Activated gamma-delta T cell treated with Interleukin-2 at 50 U/mL for 16 hours (primary cell): ENCODE results near the gene AFDN.

Experiments used
- DNase-seq: peaks from one replicate; pipeline ENCODE4 v3.0.0-alpha.2; 2020

AFDN gene

GRCh38 chr6:167877994-167878779, 51.5 kb downstream of the AFDN start:
- no peak for DNase-seq

GRCh38 chr6:167879612-167880011, 52.9 kb downstream of the AFDN start:
- DNase-seq, result no peak

GRCh38 chr6:167881327-167881726, 54.6 kb downstream of the AFDN start:
- DNase-seq, result no peak

- DNase-seq, result no peak
Measured at GRCh38 chr6:167882244-167882643, 55.5 kb downstream of the AFDN start.

GRCh38 chr6:167888098-167888497, 61.4 kb downstream of the AFDN start:
- DNase-seq, result no peak

GRCh38 chr6:167892835-167893815, 66.4 kb downstream of the AFDN start:
- DNase-seq, result no peak

- no peak for DNase-seq
Measured at GRCh38 chr6:167894965-167895364, 68.3 kb downstream of the AFDN start.

GRCh38 chr6:167896648-167897047, 69.9 kb downstream of the AFDN start:
- no peak for DNase-seq

GRCh38 chr6:167898673-167899311, 72.1 kb downstream of the AFDN start:
- no peak for DNase-seq

- DNase-seq, result no peak
Measured at GRCh38 chr6:167904791-167905190, 78.1 kb downstream of the AFDN start.

GRCh38 chr6:167906899-167907298, 80.2 kb downstream of the AFDN start:
- DNase-seq, result no peak

- DNase-seq, result no peak
Measured at GRCh38 chr6:167907837-167908681, 81.3 kb downstream of the AFDN start.

GRCh38 chr6:167910007-167910406, 83.3 kb downstream of the AFDN start:
- DNase-seq, result no peak

GRCh38 chr6:167910652-167911051, 83.9 kb downstream of the AFDN start:
- DNase-seq, result no peak

GRCh38 chr6:167912494-167912893, 85.8 kb downstream of the AFDN start:
- DNase-seq, result no peak

GRCh38 chr6:167913699-167914098, 87.0 kb downstream of the AFDN start:
- no peak for DNase-seq

- no peak for DNase-seq
Measured at GRCh38 chr6:167915139-167915538, 88.4 kb downstream of the AFDN start.

- DNase-seq, result no peak
Measured at GRCh38 chr6:167917551-167918154, 90.9 kb downstream of the AFDN start.

- no peak for DNase-seq
Measured at GRCh38 chr6:167918548-167919278, 92.0 kb downstream of the AFDN start.

- DNase-seq, result no peak
Measured at GRCh38 chr6:167919349-167919748, 92.6 kb downstream of the AFDN start.

GRCh38 chr6:167920165-167920564, 93.5 kb downstream of the AFDN start:
- DNase-seq, result no peak
